KOPT-K1 (cell line): ENCODE data around the gene DNASE1L1.
A peak's percentile ranks its signal among the peaks of the same experiment; 100 is the strongest.

Source experiments
- H3K27ac ChIP-seq: fragments of 200-600 bp; sonication (generic); 2 replicates; pipeline ENCODE4 v1.5.1; 2016; ENCODE audit warnings: antibody characterized with exemption, mild to moderate bottlenecking, low read depth, low read length; ENCODE audit not compliant: poor library complexity, severe bottlenecking
- H3K36me3 ChIP-seq: fragments of 200-600 bp; sonication (generic); 2 replicates; pipeline ENCODE4 v1.5.1; 2017; ENCODE audit warnings: antibody characterized with exemption, mild to moderate bottlenecking, low read length, moderate library complexity; ENCODE audit not compliant: insufficient read depth
- H3K9me3 ChIP-seq: fragments of 200-600 bp; sonication (generic); 2 replicates; pipeline ENCODE4 v1.5.1; 2017; ENCODE audit warnings: antibody characterized with exemption, low read length, mild to moderate bottlenecking; ENCODE audit not compliant: insufficient read depth, poor library complexity, severe bottlenecking

The DNASE1L1 gene

DNA sequence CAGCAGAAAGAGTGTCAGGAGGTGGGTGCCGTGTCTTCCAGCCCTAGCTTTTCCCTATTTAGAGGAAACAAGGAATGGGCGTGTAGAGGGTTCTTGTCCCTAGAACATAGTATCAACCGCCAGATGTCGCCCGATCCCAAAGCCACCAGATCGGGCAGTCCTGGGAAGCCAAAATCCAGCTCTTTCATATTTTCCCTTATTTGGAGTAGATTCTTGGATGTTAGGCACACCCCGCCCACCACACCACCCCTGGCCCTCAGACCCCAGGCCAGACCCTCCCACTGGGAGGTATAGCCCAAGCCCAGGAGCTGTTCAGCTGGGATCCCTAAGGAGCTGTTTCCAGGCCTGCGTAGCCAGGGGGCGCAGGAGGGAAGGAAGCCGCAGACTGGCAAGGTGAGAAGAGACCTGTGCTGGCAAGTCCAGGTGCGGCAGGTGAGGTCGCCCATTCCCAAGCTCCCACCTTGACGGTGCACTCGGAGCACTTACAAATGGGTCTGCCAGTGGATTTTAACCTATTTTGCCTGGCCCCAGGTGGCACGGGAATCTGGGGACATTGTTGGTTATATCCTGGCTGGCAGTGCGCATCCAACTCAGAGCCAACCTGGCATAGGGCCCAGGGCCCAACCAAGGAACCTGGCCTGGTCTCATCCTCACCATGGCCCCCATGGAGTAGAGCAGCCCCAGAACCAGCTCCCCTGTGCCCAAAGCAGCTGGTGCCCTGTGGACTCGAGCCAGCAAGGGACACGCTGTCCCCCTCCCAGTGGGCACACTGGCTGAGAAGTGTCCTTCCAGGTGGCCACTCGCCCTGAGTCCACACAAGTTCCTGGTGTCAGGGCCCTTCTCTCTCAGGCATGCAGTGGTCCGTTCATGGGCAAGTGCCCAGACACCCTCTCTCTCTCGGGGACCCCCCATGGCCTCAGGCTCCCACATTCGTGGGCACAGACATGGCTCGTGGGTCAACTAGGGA, 35.4 kb downstream of the DNASE1L1 start:
- Histone ChIP-seq H3K36me3 (no peaks in the 10 kb centered on the region), H3K27ac (no peak overlapping the region), H3K9me3 (no peaks in the 10 kb centered on the region)

DNA sequence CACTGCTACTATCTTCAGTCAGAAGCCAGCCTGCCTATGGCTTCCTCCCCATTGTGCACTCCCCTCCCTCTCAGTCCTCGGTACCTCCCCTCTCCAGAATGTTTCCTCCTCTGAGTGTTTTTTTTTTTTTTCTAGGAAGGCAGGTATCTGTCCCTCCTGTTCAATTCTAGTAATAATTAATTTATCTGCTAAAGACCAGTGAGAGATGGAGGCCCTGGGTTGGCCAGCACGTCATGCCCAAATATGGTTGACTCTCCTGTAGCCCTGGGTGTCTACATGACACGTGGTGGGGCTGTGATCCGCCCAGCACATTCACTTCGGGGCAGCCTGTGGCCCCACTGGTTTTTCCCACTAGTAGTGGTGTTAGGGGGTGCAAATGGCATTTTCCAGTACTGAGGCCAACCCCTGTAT, 36.4 kb downstream of the DNASE1L1 start:
- Histone ChIP-seq H3K9me3 (no peaks in the 10 kb centered on the region), H3K27ac (no peak overlapping the region), H3K36me3 (peaks cover 7% of the 10 kb centered on the region; the same call in 1 of the 2 replicates)

DNA sequence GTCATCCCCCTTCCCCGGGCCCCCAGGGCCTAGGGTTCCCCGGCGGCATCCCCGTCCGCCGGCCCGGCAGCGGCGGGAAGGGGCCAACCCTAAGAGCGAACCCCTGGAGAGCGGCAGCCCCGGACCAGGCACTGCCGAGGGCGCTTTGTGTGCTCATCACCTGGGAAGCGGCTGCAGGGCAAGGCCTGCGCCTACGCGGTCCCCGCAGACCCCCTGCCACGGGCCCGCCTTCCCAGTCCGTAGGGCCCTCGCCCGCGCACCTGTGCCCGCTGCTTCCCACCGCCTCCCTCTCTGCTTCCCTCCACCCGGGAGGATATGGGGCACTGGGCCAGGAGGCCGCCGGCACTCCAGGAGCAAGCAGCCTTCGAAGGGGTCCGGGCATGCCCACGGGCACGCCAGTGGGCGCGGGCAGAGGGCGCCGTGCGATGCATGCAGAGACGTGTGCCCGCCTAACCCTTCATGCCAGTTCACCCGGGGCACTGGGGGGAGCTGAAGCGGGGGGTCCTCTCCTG, 37.2 kb downstream of the DNASE1L1 start:
- Histone ChIP-seq H3K27ac (no peak overlapping the region), H3K36me3 (peaks cover 15% of the 10 kb centered on the region), H3K9me3 (no peaks in the 10 kb centered on the region)

DNA sequence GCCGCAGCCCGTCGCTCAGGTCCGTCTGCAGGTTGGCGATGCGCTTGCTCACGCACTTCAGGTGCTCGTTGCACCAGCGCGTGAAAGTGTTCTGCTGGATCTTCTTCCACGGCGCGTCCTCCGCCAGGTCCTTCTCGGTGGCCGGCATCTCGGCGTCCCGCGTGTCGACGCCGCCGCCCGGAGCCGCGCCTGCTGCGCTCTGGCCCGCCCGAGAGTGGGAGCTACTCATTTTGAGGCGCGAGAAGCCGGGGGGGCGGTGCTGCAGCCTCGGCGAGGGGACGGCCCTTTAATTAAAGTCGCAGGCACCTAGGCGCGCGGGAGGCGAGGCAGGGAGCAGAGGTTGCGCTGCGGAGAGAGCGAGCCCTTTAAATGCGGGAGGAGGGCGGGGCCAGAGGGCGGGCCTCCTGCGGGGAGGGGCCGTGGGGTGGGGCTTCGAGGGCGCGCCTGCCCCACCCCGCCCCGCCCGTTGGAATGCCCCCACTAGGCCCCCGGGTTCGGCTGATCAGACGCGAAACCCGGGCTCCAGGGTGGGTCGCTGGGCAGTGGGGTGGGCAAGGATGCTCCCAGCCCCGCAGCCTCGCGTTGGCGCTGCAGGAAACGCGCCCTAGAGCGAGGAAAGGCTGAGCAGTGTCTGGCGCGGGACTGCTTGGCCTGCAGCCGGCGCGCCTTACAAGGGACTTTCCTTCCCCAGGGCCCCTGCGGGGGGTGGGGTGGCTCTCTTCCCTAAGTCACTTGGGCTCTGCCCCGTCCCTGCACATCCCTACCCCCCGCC, 37.9 kb downstream of the DNASE1L1 start:
- Histone ChIP-seq H3K9me3 (no peaks in the 10 kb centered on the region), H3K36me3 (peaks cover 21% of the 10 kb centered on the region), H3K27ac (peak overlapping the region; percentile 83)

DNA sequence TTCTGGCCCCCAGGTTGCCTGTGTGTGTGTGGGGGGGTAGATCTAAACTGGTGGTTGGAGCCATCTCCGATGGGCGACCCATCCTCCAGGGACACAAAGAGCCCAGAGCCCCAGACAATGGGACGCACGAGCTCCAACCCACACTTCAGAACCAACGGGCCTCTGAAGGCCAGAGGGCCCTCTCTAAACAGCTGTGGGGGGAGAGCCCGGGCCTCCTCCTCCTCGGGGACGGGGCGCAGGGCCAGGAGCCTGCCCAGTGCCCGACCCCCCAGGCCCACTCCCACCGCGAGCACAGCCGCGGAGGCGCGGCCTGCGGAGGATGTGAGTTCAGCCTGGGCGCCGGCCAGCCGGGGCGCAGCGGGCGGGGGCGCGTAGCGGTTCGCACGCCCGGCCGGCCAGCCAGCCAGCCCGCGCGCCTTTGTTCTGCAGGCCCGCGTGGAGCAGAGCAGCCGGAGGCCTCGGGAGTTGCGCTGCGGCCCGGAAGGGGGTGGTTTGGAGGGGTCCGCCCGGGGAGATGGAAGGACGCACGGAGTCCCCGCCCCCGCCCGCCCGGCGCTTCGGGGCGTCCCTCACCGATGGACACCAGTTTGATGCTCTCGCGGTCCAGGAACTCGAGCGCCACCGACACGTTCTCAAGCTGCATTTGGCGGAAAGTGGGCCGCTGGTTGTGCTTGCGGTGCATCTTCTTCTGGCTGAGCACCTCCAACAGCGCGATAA, 38.6 kb downstream of the DNASE1L1 start:
- Histone ChIP-seq H3K36me3 (peaks cover 29% of the 10 kb centered on the region), H3K9me3 (no peaks in the 10 kb centered on the region), H3K27ac (peak overlapping the region; percentile 83)

DNA sequence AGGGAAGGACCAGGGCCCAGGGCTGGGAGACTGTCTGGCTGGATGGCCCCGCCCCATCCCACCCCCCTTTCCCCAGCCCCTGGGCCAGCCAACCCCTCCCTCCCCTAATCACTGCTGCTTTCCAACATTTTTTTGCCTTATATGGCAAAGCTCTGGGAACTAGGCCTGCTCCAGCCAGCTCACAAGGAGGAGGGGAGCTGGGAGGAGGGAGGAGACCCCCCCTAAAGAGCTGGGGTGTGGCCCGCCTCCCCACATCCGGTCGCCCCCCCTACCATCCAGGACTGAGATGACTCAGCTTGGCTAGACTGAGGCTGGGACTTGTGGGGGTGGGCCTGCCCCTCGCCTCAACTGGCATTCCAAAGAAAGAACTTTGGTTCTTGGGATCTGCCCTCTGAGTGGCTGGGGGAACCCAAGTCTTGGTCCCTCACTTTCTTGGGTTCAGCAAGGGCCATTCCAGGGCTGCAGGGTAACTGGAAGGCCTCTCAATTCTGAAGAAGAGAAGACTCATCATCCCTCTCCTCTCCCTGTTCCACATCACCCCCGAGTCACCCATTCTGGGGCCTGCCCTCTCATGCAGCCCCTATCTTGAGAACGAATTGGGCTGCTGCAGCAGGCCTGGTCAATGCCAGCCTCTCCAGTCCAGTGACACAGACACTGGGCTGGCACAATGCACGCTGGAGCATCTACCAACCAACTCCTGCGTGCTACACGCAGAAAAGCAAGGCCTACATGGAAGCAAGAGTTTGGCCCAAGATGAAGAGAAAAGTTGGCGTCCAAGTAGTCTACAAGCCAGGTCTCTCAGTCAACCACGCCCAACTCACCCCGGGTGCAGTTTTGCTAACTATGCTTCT, 39.4 kb downstream of the DNASE1L1 start:
- peak overlapping the region; percentile 83 for H3K27ac ChIP-seq
- no peaks in the 10 kb centered on the region for H3K9me3 ChIP-seq
- H3K36me3 ChIP-seq = peaks cover 37% of the 10 kb centered on the region

DNA sequence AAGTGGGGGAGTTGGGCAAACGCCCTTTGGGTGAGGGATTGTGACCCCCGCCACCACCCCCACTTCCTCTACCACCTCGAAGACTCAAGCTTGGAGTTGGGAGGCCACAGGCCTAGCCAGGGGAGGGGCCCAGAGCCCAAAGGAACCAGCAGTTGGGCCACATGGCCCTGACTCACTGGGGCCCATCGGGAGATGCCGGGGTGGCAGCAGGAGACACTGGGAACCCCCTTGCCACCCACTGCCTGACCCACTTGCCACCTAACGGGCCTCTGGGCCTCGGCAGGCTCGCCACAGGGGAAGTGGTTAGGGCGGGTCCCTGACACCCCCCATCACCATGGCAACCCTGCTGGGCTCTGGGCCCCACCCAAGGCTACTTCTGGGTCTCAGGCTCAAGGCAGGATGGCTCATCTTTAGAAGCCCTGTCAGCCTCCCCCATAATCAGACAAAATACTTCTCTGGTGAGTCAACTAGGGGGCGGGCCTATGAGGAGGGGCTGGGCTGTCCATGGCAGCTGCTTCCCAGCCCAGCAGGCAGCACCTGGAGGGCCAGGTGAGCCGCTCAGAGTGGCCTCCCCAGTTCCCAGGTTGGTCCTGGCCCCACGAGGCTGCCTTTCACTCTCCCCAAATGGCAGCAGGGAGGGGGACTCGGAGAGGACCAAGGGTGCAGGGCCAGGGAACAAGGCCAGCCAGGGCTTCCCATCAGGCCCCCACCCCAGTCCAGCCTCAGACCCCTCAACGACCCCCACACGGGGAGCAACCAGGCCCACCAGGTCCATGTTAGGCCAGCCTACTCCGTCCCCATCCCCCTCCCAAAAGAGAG, 40.2 kb downstream of the DNASE1L1 start:
- Histone ChIP-seq H3K27ac (peak overlapping the region; percentile 83), H3K9me3 (no peaks in the 10 kb centered on the region), H3K36me3 (peaks cover 45% of the 10 kb centered on the region)

DNA sequence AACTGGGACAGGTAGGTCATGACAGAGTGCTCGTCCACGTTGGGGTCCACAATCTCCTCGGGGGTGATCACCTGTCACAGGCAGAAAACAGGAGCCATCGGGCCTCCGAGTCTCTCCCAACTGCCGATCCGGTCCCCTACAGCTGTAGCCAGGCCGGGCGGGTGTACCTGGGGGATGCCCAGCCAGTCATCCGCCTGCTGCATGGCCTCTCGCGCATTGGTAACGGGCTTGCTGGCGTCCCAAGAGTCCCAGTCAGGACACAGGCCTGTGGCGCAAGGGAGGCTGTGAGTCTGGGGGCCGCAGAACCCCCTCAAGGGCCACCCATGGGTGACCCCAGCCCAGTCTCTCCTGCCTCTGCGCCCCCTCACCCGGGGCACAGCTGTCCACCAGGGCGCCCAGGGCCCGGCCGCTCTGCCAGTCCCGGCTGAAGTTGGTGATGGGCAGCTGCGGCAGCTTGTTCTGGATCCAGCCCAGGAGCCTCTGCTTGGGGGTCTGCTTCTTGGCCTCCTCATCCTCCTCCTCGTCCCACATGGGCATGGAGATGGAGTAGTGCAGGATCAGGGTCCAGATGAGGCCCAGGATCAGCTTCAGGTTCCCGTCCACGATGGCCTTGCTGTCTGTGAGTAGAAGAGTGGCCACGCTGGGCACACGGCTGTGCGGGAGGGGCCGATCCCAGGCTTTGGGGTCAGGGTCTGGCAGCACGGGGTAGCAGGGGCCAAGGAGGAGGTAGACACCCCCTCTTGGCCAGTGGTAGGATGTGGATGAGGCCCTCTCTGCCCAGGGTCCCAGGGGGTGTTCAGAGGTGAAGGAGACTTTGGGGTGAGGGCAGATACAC, 41.4 kb downstream of the DNASE1L1 start:
- H3K27ac ChIP-seq = peak overlapping the region; percentile 83
- H3K36me3 ChIP-seq = peaks cover 56% of the 10 kb centered on the region
- no peaks in the 10 kb centered on the region for H3K9me3 ChIP-seq

DNA sequence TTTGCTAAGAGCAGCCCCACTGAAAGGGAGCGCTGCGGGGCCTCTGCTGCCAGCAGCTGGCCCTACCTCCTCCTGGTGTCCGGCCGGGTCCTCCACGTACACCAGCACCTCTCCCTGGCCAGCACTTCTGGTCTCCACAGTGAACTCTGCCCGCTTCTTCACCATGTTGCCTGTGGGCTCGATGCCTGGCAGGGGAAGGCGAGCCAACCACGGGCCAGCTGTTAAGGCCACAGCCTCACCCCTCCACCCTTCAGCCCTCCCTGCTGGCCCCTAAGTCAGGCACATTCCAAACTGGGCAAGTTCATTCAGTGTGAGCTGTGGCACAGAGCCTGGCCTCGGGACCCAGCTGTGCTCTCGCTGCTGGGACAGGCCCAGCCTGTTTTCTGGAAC, 42.4 kb downstream of the DNASE1L1 start:
- Histone ChIP-seq H3K36me3 (peaks cover 66% of the 10 kb centered on the region), H3K27ac (no peak overlapping the region), H3K9me3 (no peaks in the 10 kb centered on the region)

DNA sequence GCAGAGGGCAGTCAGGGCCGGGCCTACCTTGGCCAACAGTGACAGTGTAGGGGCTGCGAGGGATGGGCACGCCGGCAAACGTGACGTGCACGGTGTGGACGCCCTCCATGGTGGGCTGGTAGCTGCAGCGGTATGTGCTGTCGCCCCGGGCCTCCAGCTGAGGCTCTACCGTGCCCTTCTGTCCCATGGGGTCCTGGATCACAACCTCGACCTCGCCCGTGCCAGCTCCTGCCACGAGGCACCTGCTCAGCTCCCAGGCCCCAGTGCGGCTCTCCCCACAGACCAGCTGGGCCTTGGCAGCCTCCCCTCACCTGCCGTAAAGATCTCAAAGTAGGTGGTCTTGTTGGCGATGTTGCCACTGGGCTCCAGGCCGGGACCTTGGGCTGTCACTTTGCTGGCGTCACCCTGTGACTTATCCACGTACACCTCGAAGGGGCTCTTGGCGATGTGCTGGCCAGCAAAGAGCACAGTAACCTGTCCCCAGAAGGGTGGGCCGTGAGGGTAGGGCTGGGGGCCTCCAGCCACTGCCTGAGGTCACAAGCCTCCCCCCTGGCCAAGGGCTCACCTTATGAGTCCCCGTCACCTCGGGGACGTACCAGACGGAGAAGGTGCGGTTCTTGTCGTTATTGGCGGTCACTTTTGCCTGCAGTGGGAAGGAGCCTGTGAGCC, 42.9 kb downstream of the DNASE1L1 start:
- H3K27ac ChIP-seq = no peak overlapping the region
- peaks cover 71% of the 10 kb centered on the region for H3K36me3 ChIP-seq
- H3K9me3 ChIP-seq = no peaks in the 10 kb centered on the region

DNA sequence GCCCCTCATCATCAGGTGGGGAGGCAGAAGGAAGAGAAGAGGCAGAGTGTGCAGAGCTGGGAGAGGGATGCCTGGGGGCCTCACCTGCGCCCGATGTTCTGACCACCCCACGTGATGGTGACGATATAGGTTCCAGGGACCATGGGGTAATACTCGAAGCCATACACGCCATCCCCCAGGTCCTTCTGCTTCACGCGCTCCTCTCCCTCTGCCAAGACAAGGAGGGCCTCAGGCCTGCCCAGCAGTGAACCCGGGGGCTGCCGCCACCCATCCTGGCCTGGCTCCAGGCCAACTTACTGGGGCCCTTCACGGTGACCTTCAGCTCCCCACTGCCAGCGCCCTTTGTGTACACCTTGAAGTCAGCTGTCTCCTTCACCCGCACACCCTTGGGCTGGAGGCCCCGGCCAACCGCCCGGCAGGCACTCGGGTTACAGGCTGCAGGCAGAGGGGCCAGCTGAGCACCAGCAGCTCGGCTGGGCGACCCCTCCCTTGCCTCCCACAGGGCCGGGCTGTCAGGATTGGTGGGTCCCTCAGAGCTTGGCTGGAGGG, 43.9 kb downstream of the DNASE1L1 start:
- no peaks in the 10 kb centered on the region for H3K9me3 ChIP-seq
- peaks cover 80% of the 10 kb centered on the region for H3K36me3 ChIP-seq

DNA sequence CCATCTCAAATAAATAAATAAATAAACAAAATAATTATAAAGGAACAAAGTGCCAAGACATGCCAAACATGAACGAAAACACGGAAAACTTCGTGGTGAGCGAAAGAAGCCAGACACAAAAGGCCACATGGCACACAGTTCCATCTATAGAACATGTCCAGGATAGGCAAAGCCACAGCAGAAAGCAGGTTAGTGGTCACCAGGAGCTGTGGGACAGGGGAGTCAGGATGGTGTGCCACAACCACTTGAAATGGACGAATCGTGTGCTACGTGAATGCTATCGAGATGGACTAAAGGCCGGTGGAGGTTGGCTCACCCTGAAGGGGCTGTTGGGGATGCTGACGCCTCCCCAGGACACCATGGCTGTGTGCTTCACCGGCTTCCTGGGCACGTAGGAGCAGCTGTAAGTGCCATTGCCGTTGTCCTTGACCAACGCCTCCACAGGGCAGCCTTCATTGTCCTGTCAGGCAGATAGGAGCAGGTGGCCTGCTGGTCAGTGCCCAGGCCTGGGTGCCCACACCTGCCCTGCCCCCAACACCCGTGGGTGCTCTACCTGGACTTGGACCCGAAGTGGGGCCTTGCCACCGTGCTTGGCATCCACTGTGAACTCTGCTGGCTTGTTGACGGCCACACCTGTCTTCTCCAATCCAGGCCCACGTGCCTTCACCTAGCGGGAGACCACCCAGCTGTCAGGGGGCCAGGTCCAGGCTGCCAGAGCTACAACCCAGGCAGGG, 45.2 kb downstream of the DNASE1L1 start:
- Histone ChIP-seq H3K36me3 (peaks cover 92% of the 10 kb centered on the region), H3K27ac (no peak overlapping the region), H3K9me3 (no peaks in the 10 kb centered on the region)

More for the DNA sequence above, 43.9 kb downstream of the DNASE1L1 start:
- no peak overlapping the region for H3K27ac ChIP-seq
